Breast epithelium (tissue), 3 donors: ENCODE data around the gene COL16A1.

ENCODE experiments used
- POLR2AphosphoS5 ChIP-seq, 3 donors: sonication (generic); formaldehyde crosslinking; IDR thresholded peaks; one replicate each; pipeline ENCODE4 v1.6.1; 2017; ENCODE audit warnings: antibody characterized with exemption in 3 of 3
- TF ChIP-seq, protein P1 (sequence below), 3 donors: fragments of 450-650 bp; IDR thresholded peaks; one replicate each; pipeline ENCODE4 v1.5.1; 2016 to 2017; ENCODE audit warnings: antibody characterized with exemption in 3 of 3, mild to moderate bottlenecking in 3 of 3, moderate library complexity in 3 of 3

DNA sequence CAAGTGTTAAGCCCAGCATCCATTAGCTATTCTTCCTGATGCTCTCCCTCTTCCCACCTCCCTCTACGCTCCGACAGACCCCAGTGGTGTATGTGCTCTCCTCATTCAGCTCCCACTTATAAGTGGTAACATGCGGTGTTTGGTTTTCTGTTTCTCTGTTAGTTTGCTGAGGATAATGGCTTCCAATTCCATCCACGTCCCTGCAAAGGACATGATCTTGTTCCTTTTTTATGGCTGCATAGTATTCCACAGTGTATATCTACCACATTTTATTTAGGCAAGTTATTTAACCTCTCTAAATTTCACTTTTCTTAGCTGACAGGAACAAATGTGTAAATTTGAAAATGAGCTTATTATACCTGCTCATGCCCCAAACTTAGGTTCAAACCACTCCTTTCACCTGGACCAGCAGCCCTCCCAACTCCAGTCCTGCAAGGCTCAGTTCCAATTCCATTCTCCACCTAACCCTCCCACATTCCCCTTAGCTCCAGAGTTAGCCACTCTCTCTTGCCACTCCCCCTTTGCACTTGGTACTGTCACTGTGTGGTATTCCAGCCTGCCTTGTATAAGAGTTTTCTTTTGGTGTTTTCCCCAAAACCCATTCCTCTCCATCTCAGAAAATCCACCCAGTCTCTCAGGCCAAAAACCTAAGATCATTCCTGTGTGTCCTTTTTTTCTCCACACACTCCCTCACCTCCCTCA, 57.4 kb downstream of the COL16A1 start:
- TF ChIP-seq, protein P1, sequence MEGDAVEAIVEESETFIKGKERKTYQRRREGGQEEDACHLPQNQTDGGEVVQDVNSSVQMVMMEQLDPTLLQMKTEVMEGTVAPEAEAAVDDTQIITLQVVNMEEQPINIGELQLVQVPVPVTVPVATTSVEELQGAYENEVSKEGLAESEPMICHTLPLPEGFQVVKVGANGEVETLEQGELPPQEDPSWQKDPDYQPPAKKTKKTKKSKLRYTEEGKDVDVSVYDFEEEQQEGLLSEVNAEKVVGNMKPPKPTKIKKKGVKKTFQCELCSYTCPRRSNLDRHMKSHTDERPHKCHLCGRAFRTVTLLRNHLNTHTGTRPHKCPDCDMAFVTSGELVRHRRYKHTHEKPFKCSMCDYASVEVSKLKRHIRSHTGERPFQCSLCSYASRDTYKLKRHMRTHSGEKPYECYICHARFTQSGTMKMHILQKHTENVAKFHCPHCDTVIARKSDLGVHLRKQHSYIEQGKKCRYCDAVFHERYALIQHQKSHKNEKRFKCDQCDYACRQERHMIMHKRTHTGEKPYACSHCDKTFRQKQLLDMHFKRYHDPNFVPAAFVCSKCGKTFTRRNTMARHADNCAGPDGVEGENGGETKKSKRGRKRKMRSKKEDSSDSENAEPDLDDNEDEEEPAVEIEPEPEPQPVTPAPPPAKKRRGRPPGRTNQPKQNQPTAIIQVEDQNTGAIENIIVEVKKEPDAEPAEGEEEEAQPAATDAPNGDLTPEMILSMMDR (IDR thresholded peaks at IDR 0.05), result no peak
- no peak for TF ChIP-seq POLR2AphosphoS5 (IDR thresholded peaks at IDR 0.05)
